MCF 10A (cell line): Measurements from ENCODE around the gene IMMP2L. TPM values are rescaled to one million over a fixed set of nuclear protein-coding genes. Genes with fewer than 3 reads are reported as not detected.

ENCODE experiments used
- BruUV-seq: library from RNA; stranded (reverse); fragments of 400-500 nt; replicated peaks from 2 replicates; lab custom pipeline; 2021; lab: Mats Ljungman, UMichigan
- CTCF ChIA-PET: fragments of 300-600 bp; sonication (Branson Sonifier 250); formaldehyde crosslinking; extraction: SDS; loops from one replicate; lab custom pipeline; 2021; ENCODE audit warnings: antibody characterized with exemption, inconsistent platforms; lab: Yijun Ruan, JAX
- POLR2A ChIA-PET: fragments of 300-600, 350-650 bp; sonication (Branson Sonifier 250); formaldehyde crosslinking; extraction: SDS; loops from one replicate; lab custom pipeline; 2020; ENCODE audit warnings: antibody characterized with exemption, inconsistent platforms; lab: Yijun Ruan, JAX
- DNase-seq: peaks from one replicate; pipeline ENCODE4 v3.0.0-alpha.2; 2018; ENCODE audit not compliant: unreplicated experiment
- H3K27ac Mint-ChIP-seq: one replicate; pipeline ENCODE4 v1.8.0; 2022; ENCODE audit warnings: mild to moderate bottlenecking, low read depth, mixed read lengths; ENCODE audit not compliant: unreplicated experiment
- H3K27me3 Mint-ChIP-seq: one replicate; pipeline ENCODE4 v1.8.0; 2022; ENCODE audit warnings: mixed read lengths; ENCODE audit not compliant: insufficient read depth, unreplicated experiment
- H3K36me3 Mint-ChIP-seq: one replicate; pipeline ENCODE4 v1.8.0; 2022; ENCODE audit warnings: mild to moderate bottlenecking, moderate library complexity, mixed read lengths; ENCODE audit not compliant: insufficient read depth, unreplicated experiment
- H3K4me1 Mint-ChIP-seq: one replicate; pipeline ENCODE4 v1.8.0; 2022; ENCODE audit warnings: mixed read lengths; ENCODE audit not compliant: insufficient read depth, unreplicated experiment
- H3K4me3 Mint-ChIP-seq: one replicate; pipeline ENCODE4 v1.8.0; 2022; ENCODE audit warnings: mild to moderate bottlenecking, moderate library complexity, mixed read lengths; ENCODE audit not compliant: unreplicated experiment
- H3K9me3 Mint-ChIP-seq: one replicate; pipeline ENCODE4 v1.8.0; 2022; ENCODE audit warnings: mixed read lengths; ENCODE audit not compliant: unreplicated experiment
- CTCF ChIP-seq: fragments of 200-600 bp; IDR thresholded peaks from one replicate; pipeline ENCODE4 v1.8.0; 2022; ENCODE audit warnings: antibody characterized with exemption, mild to moderate bottlenecking; ENCODE audit not compliant: unreplicated experiment
- intact Hi-C: fragments of 100-400 bp; cut with micrococcal nuclease; formaldehyde crosslinking; loops from 2 replicates; pipeline ENCODE4 v1.14.1; 2022
- total RNA-seq: library from RNA; stranded (reverse); gene quantifications from 2 replicates; pipeline ENCODE4 v1.2.3, GENCODE V29; 2022

IMMP2L gene
- total RNA-seq, 1 experiment from 2014 or later, result 23.7 TPM

DNA sequence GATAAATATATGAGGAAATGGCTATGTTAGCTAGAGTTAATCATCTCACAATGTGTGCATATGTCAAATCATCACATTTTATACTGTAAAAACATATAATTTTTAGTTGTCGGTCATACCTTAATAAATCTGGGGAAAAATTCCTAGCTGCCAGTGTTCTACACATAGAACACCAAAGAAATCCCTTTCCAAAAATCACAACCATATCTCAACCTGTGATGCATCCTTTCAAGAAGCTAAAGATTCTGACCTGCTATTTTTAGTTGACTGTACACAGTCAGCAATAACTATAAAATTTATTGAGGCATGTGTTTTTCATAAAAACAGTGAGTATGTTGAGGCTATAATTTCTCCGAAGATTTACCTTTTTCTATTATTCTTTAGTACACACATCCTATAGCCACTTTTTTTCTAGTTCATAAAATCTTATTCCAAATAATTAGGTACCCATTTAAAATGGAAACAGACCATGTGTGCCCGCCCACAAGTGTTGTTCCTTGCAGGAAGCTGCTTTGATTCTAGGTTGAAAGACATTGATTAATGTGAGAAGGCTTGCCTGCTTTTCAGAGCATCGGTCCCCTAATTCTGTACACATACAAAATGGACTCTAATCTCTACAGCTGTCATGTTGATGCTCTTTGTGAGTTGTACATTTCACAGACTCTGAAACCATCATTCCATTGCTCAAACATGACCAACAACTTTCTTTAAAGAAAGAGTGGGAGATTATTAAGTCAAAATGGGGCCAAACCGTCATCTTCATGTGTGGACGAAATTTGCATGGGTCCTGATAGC lies 588.9 kb downstream of the IMMP2L start:
- BruUV-seq, result no TSS peak
- Mint-ChIP-seq H3K27ac (no peak overlapping the region), H3K4me3 (no peak overlapping the region), H3K36me3 (peaks cover 7% of the 10 kb centered on the region), H3K9me3 (no peaks in the 10 kb centered on the region), H3K4me1 (peaks cover 5% of the 10 kb centered on the region), H3K27me3 (no peaks in the 10 kb centered on the region)
- TF ChIP-seq CTCF, result no peak
- intact Hi-C loops, result no loop called here
- ChIA-PET POLR2A (interaction anchor here (0.7 kb wide), 1 partner anchor 9 kb away, joined by 3 read pairs; no protein-coding TSS in a partner anchor), CTCF (no interaction called here)
- no peak for DNase-seq

GRCh38 chr7:110964775-110965174 lies 597.5 kb downstream of the IMMP2L start:
- POLR2A ChIA-PET, result no interaction called here
- no peak overlapping the region for H3K4me3 Mint-ChIP-seq
- no peak for DNase-seq
- H3K27me3 Mint-ChIP-seq, result no peaks in the 10 kb centered on the region
- H3K4me1 Mint-ChIP-seq, result no peaks in the 10 kb centered on the region
- CTCF ChIA-PET, result no interaction called here
- H3K27ac Mint-ChIP-seq, result no peak overlapping the region
- intact Hi-C loops, result no loop called here
- H3K9me3 Mint-ChIP-seq, result no peaks in the 10 kb centered on the region
- no peaks in the 10 kb centered on the region for H3K36me3 Mint-ChIP-seq
- TF ChIP-seq CTCF, result no peak
- no TSS peak for BruUV-seq

DNA sequence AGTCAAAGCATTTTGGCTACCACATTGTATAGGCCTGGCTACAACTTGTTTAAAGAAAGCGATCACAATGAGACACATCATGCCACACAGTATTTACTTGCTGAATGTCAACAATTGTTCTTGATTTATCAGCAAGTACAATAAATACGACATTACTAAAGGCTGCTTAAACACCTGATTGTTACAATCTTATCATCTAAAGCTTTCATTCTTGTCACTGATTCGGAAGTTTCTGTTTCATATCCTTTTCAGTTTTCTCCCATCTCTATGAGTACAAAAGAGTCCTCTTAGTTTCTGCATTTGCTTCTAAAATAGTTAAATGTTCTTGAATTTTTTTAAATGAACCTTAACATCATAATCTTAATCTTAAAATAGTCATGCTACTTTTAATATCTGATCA lies 599.5 kb downstream of the IMMP2L start:
- Mint-ChIP-seq H3K27me3 (no peaks in the 10 kb centered on the region), H3K4me3 (no peak overlapping the region), H3K4me1 (no peaks in the 10 kb centered on the region), H3K36me3 (no peaks in the 10 kb centered on the region), H3K27ac (no peak overlapping the region), H3K9me3 (no peaks in the 10 kb centered on the region)
- POLR2A ChIA-PET, result no interaction called here
- intact Hi-C loops, result no loop called here
- BruUV-seq, result no TSS peak
- no peak for TF ChIP-seq CTCF
- CTCF ChIA-PET, result no interaction called here
- DNase-seq, result no peak

- Mint-ChIP-seq H3K9me3 (no peaks in the 10 kb centered on the region), H3K4me1 (no peaks in the 10 kb centered on the region), H3K4me3 (no peak overlapping the region), H3K27me3 (no peaks in the 10 kb centered on the region), H3K36me3 (no peaks in the 10 kb centered on the region), H3K27ac (no peak overlapping the region)
- CTCF ChIA-PET, result no interaction called here
- POLR2A ChIA-PET, result no interaction called here
- BruUV-seq, result no TSS peak
- DNase-seq, result no peak
- intact Hi-C loops, result no loop called here
- TF ChIP-seq CTCF, result no peak
These were observed 599.9 kb downstream of the IMMP2L start for GRCh38 chr7:110962374-110962773.
